IMR-90 (cell line): ENCODE measurements around the gene THOP1. TPM values are rescaled to one million over a fixed set of nuclear protein-coding genes. Genes with fewer than 3 reads are reported as not detected.

Experiments
- ATAC-seq: fragments of 200-7000 bp; cut with Tn5 transposase; 2 replicates; pipeline ENCODE4 v1.9.1; 2020; ENCODE audit warnings: low read depth, mild to moderate bottlenecking, moderate library complexity
- BruUV-seq: library from RNA; stranded (reverse); fragments of 400-500 nt; replicated peaks from 2 replicates; lab custom pipeline; 2021; lab: Mats Ljungman, UMichigan
- CTCF ChIA-PET: fragments of 300-600 bp; formaldehyde crosslinking; extraction: SDS; loops from one replicate; lab custom pipeline; 2021; ENCODE audit warnings: antibody characterized with exemption; lab: Yijun Ruan, JAX
- POLR2A ChIA-PET: fragments of 300-600 bp; sonication (Branson Sonifier 250); formaldehyde crosslinking; loops from one replicate; lab custom pipeline; 2022; ENCODE audit warnings: antibody characterized with exemption; ENCODE audit not compliant: unreplicated experiment; lab: Charles Lee
- DNase-seq: peaks from one replicate; pipeline ENCODE4 v3.0.0; 2013
- H2AFZ ChIP-seq: replicated peaks from 2 replicates; pipeline ENCODE3; 2013; ENCODE audit warnings: low read length, mild to moderate bottlenecking; ENCODE audit not compliant: poor library complexity
- H2AK5ac ChIP-seq: 2 replicates; pipeline ENCODE4 v1.6.1; 2013; ENCODE audit warnings: low read depth, low read length, inconsistent platforms
- H2AK9ac ChIP-seq: replicated peaks from 2 replicates; pipeline ENCODE3; 2013; ENCODE audit warnings: mild to moderate bottlenecking, low read depth, low read length, moderate library complexity; ENCODE audit not compliant: poor library complexity
- H2BK120ac ChIP-seq: 2 replicates; pipeline ENCODE4 v1.6.1; 2013; ENCODE audit warnings: low read depth, low read length, inconsistent platforms
- H2BK15ac ChIP-seq: 3 replicates; pipeline ENCODE4 v1.6.1; 2013; ENCODE audit warnings: low read depth, low read length, inconsistent platforms
- H2BK20ac ChIP-seq: 2 replicates; pipeline ENCODE4 v1.6.1; 2013; ENCODE audit warnings: low read depth, mild to moderate bottlenecking, inconsistent platforms, low read length, moderate library complexity
- H2BK5ac ChIP-seq: 2 replicates; pipeline ENCODE4 v1.6.1; 2013; ENCODE audit warnings: mild to moderate bottlenecking, low read depth, low read length, inconsistent platforms; ENCODE audit not compliant: poor library complexity, severe bottlenecking
- H3K14ac ChIP-seq: replicated peaks from 2 replicates; pipeline ENCODE4 v1.6.1; 2013; ENCODE audit warnings: low read depth, low read length, inconsistent platforms
- H3K18ac ChIP-seq: 2 replicates; pipeline ENCODE4 v1.6.1; 2013; ENCODE audit warnings: low read depth, low read length, control low read depth
- H3K23ac ChIP-seq: 2 replicates; pipeline ENCODE4 v1.6.1; 2013; ENCODE audit warnings: low read depth, low read length, inconsistent platforms
- H3K27ac ChIP-seq: 2 replicates; pipeline ENCODE4 v1.5.1; 2013; ENCODE audit warnings: mild to moderate bottlenecking, control low read depth, low read length; ENCODE audit not compliant: insufficient read depth
- H3K27me3 ChIP-seq: 2 replicates; pipeline ENCODE4 v1.6.1; 2013; ENCODE audit warnings: low read length; ENCODE audit not compliant: control insufficient read depth, insufficient read depth
- H3K36me3 ChIP-seq: 2 replicates; pipeline ENCODE4 v1.6.1; 2013; ENCODE audit warnings: low read length, mixed read lengths; ENCODE audit not compliant: control insufficient read depth, insufficient read depth
- H3K4ac ChIP-seq: 2 replicates; pipeline ENCODE4 v1.6.1; 2013; ENCODE audit warnings: low read depth, low read length, inconsistent platforms
- H3K4me1 ChIP-seq: 2 replicates; pipeline ENCODE4 v1.6.1; 2013; ENCODE audit warnings: low read length, mixed read lengths; ENCODE audit not compliant: control insufficient read depth, insufficient read depth
- H3K4me2 ChIP-seq: 2 replicates; pipeline ENCODE4 v1.6.1; 2013; ENCODE audit warnings: low read depth, mild to moderate bottlenecking, control low read depth, low read length, moderate library complexity
- H3K4me3 ChIP-seq: 2 replicates; pipeline ENCODE4 v1.5.1; 2013; ENCODE audit warnings: low read depth, mild to moderate bottlenecking, control low read depth, low read length, moderate library complexity; ENCODE audit not compliant: insufficient read depth
- H3K56ac ChIP-seq: 2 replicates; pipeline ENCODE4 v1.6.1; 2013; ENCODE audit warnings: low read length, inconsistent platforms; ENCODE audit not compliant: insufficient read depth; ENCODE audit errors: extremely low read depth
- H3K79me1 ChIP-seq, 2 experiments: 2 replicates each; pipeline ENCODE4 v1.6.1; 2013; ENCODE audit warnings: low read length in 2 of 2, inconsistent platforms in 1 of 2, low read depth in 1 of 2
- H3K9ac ChIP-seq: 2 replicates; pipeline ENCODE4 v1.6.1; 2013; ENCODE audit warnings: low read depth, low read length, control low read depth
- H3K9me1 ChIP-seq: 2 replicates; pipeline ENCODE4 v1.6.1; 2013; ENCODE audit warnings: low read length, inconsistent platforms; ENCODE audit not compliant: insufficient read depth
- H3K9me3 ChIP-seq: 2 replicates; pipeline ENCODE4 v1.6.1; 2013; ENCODE audit warnings: low read length; ENCODE audit not compliant: control insufficient read depth, insufficient read depth
- H4K20me1 ChIP-seq: 2 replicates; pipeline ENCODE4 v1.6.1; 2013; ENCODE audit warnings: low read length, inconsistent platforms; ENCODE audit not compliant: insufficient read depth
- H4K5ac ChIP-seq: 2 replicates; pipeline ENCODE4 v1.6.1; 2013; ENCODE audit warnings: mild to moderate bottlenecking, low read depth, low read length, control low read depth
- H4K8ac ChIP-seq, 2 experiments: 2 replicates each; pipeline ENCODE4 v1.6.1; 2013; ENCODE audit warnings: low read depth in 2 of 2, low read length in 2 of 2, control low read depth in 1 of 2, inconsistent platforms in 1 of 2
- H4K91ac ChIP-seq: 2 replicates; pipeline ENCODE4 v1.6.1; 2013; ENCODE audit warnings: low read depth, low read length, inconsistent platforms; ENCODE audit not compliant: insufficient read depth
- CTCF ChIP-seq: conservative IDR thresholded peaks from 2 replicates; pipeline ENCODE4 v1.5.1; 2012; ENCODE audit warnings: mild to moderate bottlenecking, low read depth, low read length, improper control_type of control experiment
- MAFK ChIP-seq: IDR thresholded peaks from 2 replicates; pipeline ENCODE4 v1.6.1; 2012; ENCODE audit warnings: low read depth, low read length, improper control_type of control experiment
- NFE2L2 ChIP-seq: fragments of 150-350 bp; IDR thresholded peaks from 2 replicates; pipeline ENCODE4 v1.6.1; 2016; ENCODE audit warnings: low read depth, mild to moderate bottlenecking, low read length
- SMC3 ChIP-seq: fragments of 150-350 bp; IDR thresholded peaks from 2 replicates; pipeline ENCODE4 v1.6.1; 2016; ENCODE audit warnings: low read depth, mild to moderate bottlenecking, antibody characterized with exemption, low read length, moderate library complexity
- WGBS, 2 experiments: methylation state at CpG; one replicate each; pipeline versions ENCODE4 v1.1.5 to v1.1.7; 2013; ENCODE audit warnings: missing lambda C conversion rate in 2 of 2; ENCODE audit not compliant: insufficient read length in 1 of 2; ENCODE audit errors: extremely low coverage in 2 of 2; 5-methylcytosine and 5-hydroxymethylcytosine counted together
- dilution Hi-C: fragments of 300-500 bp; cut with HindIII; formaldehyde crosslinking; loops from one replicate; pipeline ENCODE4 v1.14.3; 2018; ENCODE audit warnings: low sequenced_read_pairs; ENCODE audit not compliant: unreplicated experiment
- in situ Hi-C: fragments of 300-500 bp; cut with MboI; formaldehyde crosslinking; loops from 3 replicates; pipeline ENCODE4 v1.14.3; 2019; ENCODE audit warnings: low sequenced_read_pairs, inconsistent platforms, mixed read lengths
- intact Hi-C: fragments of 100-400 bp; cut with micrococcal nuclease; formaldehyde crosslinking; loops from 2 replicates; pipeline ENCODE4 v1.10.0; 2022
- polyA plus RNA-seq, 3 experiments: library from polyadenylated mRNA; depleted of rRNA; stranded (reverse); fragments of >200 nt; gene quantifications; 2 replicates each; pipeline ENCODE4 v1.2.3, GENCODE V29; 2012; ENCODE audit warnings: low replicate concordance in 1 of 3
- total RNA-seq: library from RNA; depleted of rRNA; stranded (reverse); fragments of >200 nt; gene quantifications from 2 replicates; pipeline ENCODE4 v1.2.3, GENCODE V29; 2012

The THOP1 gene
- total and polyA plus RNA-seq, 2 of the 4 experiments (the other 2 are of a cell fraction) = 57.5 to 91.9 TPM

- Histone ChIP-seq H2BK20ac (no peak overlapping the region), H2AFZ (no peak overlapping the region), H4K8ac (no peak overlapping the region), H3K27ac (no peak overlapping the region), H3K36me3 (peaks cover 33% of the 10 kb centered on the region), H4K91ac (no peak overlapping the region), H3K9me1 (no peaks in the 10 kb centered on the region), H3K14ac (no peak overlapping the region), H2BK120ac (no peak overlapping the region), H4K20me1 (no peaks in the 10 kb centered on the region; the same call in 1 of the 2 replicates), H3K4me2 (no peak overlapping the region), H4K5ac (no peak overlapping the region), H3K9ac (no peak overlapping the region), H3K18ac (no peak overlapping the region), H3K23ac (no peak overlapping the region), H2AK5ac (no peak overlapping the region), H3K56ac (no peak overlapping the region), H3K27me3 (no peaks in the 10 kb centered on the region), H3K4ac (no peak overlapping the region), H3K79me1 (no peaks in the 10 kb centered on the region; a peak in 1 of 4 replicates), H2BK15ac (no peak overlapping the region), H3K4me3 (no peak overlapping the region), H2AK9ac (no peak overlapping the region), H3K4me1 (no peaks in the 10 kb centered on the region), H2BK5ac (no peak overlapping the region), H3K9me3 (no peaks in the 10 kb centered on the region)
- dilution Hi-C loops = no loop called here
- in situ Hi-C loops = no loop called here
- DNase-seq = no peak
- no peak for TF ChIP-seq CTCF
- no peak for TF ChIP-seq MAFK
- no peak for TF ChIP-seq SMC3
- TF ChIP-seq NFE2L2 = no peak
- ATAC-seq = no peak
- 90% methylated on average over 19 of the region's 35 CpGs; no CpG with 5 or more reads in 1 of the 2 experiments for WGBS, 2 experiments
- intact Hi-C loops = no loop called here
- POLR2A ChIA-PET = no interaction called here
- CTCF ChIA-PET = no interaction called here
- BruUV-seq = no TSS peak
Observed at GRCh38 chr19:2813235-2814160, 28.2 kb downstream of the THOP1 start.
